ENCODE data around the gene SLC17A6.

DNA sequence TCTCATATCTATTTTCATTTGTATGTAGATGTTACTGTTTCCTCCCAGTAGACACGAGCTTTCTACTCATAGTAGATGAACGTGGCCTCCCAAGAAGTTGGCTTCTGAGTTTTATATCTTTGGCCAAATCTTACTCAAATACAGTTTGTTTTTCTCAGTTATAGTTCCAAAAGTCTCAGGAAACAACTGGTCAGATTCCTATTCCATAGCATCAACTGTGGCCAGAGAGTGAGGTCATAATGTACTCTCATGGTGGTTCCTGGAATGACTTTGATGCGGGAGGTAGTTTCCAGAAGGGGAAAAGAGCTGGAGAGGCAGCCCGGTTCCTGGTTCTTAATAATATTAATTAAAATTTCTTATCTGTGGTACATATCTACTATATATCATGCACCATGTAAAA is 77.3 kb downstream of the SLC17A6 start:
- no peak for TF ChIP-seq EZH2phosphoT487 (IDR thresholded peaks at IDR 0.05; ENCODE audit: insufficient read depth, low read depth)
- TF ChIP-seq EZH2 (IDR thresholded peaks at IDR 0.05; ENCODE audit: insufficient read depth, poor library complexity, severe bottlenecking) = no peak

All from GM23248 (cell line).